Activated naive CD4-positive, alpha-beta T cell treated with anti-CD3 and anti-CD28 coated beads, Interleukin-2, amount 50 U/mL, for 24 hours (primary cell): ENCODE data around the gene ZNF385A.

Experiments used
- H3K27ac Mint-ChIP-seq: one replicate; pipeline ENCODE4 v1.8.0; 2021; ENCODE audit warnings: mild to moderate bottlenecking, mixed read lengths
- H3K27me3 Mint-ChIP-seq: one replicate; pipeline ENCODE4 v1.8.0; 2021; ENCODE audit warnings: mixed read lengths
- H3K36me3 Mint-ChIP-seq: one replicate; pipeline ENCODE4 v1.8.0; 2021; ENCODE audit warnings: mixed read lengths
- H3K4me1 Mint-ChIP-seq: one replicate; pipeline ENCODE4 v1.8.0; 2021; ENCODE audit warnings: mixed read lengths
- H3K4me3 Mint-ChIP-seq: one replicate; pipeline ENCODE4 v1.8.0; 2021; ENCODE audit warnings: mild to moderate bottlenecking, mixed read lengths
- H3K9me3 Mint-ChIP-seq: one replicate; pipeline ENCODE4 v1.8.0; 2021; ENCODE audit warnings: mixed read lengths

Gene ZNF385A

DNA sequence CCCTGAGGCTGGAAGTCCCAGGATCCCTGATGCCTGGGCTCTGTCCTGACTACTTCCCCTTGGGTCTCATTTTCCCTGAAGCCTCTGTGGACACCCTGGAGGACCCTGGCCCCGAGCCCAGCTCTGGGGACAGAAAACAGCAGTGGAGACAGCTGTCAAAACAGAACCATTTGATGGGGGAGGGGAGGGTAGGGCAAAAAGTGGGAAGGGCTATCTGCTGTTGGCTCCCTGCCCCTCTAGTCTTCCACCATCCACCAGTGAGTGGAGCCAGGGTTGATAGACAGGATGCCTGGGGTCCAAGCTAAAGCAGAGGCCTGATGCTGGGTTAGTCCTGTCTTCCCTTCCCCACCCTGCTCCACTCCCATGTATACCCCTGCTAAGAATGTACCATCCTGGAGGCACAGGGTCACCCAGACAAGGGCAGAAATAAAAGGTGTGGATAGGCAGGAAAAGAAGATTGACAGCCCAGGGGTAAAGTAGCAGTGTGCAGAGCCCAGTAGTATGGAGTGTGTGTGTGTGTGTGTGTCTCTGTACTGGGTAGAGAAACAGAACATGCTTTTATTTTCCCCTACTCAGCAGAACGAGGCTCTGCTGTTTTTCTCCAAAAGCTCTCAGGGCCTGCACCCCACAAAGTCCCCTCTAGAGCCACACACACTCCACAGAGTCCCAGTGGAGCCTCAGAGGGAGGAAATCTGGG is 9.8 kb downstream of the ZNF385A start:
- Mint-ChIP-seq H3K4me3 (no peak overlapping the region), H3K27ac (no peak overlapping the region), H3K9me3 (no peaks in the 10 kb centered on the region), H3K27me3 (no peaks in the 10 kb centered on the region), H3K36me3 (no peaks in the 10 kb centered on the region), H3K4me1 (peaks cover 24% of the 10 kb centered on the region)

GRCh38 chr12:54373649-54374561 is 10.6 kb downstream of the ZNF385A start:
- Mint-ChIP-seq H3K4me3 (no peak overlapping the region), H3K4me1 (peaks cover 24% of the 10 kb centered on the region), H3K9me3 (no peaks in the 10 kb centered on the region), H3K36me3 (no peaks in the 10 kb centered on the region), H3K27me3 (no peaks in the 10 kb centered on the region), H3K27ac (no peak overlapping the region)

- no peak overlapping the region for H3K4me3 Mint-ChIP-seq
Observed at GRCh38 chr12:54372113-54372806, 12.3 kb downstream of the ZNF385A start.

GRCh38 chr12:54371328-54372112 is 13.0 kb downstream of the ZNF385A start:
- peaks cover 36% of the 10 kb centered on the region for H3K4me1 Mint-ChIP-seq
- no peaks in the 10 kb centered on the region for H3K27me3 Mint-ChIP-seq
- no peak overlapping the region for H3K4me3 Mint-ChIP-seq
- H3K9me3 Mint-ChIP-seq, result no peaks in the 10 kb centered on the region
- H3K36me3 Mint-ChIP-seq, result no peaks in the 10 kb centered on the region
- peak overlapping the region; percentile 12 for H3K27ac Mint-ChIP-seq

More at GRCh38 chr12:54372113-54372806, 12.3 kb downstream of the ZNF385A start:
- Mint-ChIP-seq H3K4me1 (peaks cover 36% of the 10 kb centered on the region), H3K27ac (peak overlapping the region; percentile 12), H3K27me3 (no peaks in the 10 kb centered on the region), H3K36me3 (no peaks in the 10 kb centered on the region), H3K9me3 (no peaks in the 10 kb centered on the region)

DNA sequence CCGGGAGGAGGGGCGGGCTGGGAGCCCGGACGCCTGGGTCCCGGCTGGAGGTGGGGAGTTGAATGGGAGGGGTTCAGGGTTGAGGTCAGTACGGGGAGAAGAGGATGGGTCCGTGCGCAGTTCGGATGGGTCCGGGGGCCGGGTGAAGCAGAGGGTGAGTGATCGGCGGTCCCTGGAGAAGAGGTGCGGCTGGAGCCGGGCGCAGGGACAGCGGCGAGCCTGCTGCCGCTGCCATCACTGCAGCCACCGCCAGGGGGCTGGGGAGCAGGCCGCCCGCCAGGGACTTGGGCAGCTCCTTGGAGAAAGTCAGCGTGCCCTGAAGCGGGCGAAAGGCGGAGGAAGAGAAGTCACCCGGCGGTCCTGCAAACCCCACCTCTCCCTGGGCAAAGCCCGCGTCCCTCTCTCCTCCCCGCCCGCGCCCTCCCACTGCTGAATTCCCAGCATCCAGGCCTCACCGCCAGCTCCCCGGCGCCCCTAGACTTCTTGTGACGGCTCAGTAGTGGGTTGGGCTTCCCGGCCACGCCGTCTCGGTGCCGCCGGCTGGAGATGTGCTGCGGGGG is 14.3 kb downstream of the ZNF385A start:
- no peaks in the 10 kb centered on the region for H3K27me3 Mint-ChIP-seq
- no peak overlapping the region for H3K27ac Mint-ChIP-seq
- peaks cover 36% of the 10 kb centered on the region for H3K4me1 Mint-ChIP-seq
- no peaks in the 10 kb centered on the region for H3K36me3 Mint-ChIP-seq
- H3K4me3 Mint-ChIP-seq, result no peak overlapping the region
- H3K9me3 Mint-ChIP-seq, result no peaks in the 10 kb centered on the region

GRCh38 chr12:54369597-54370131 is 14.9 kb downstream of the ZNF385A start:
- Mint-ChIP-seq H3K9me3 (no peaks in the 10 kb centered on the region), H3K4me3 (peak overlapping the region; percentile 57), H3K27ac (no peak overlapping the region), H3K36me3 (no peaks in the 10 kb centered on the region), H3K27me3 (no peaks in the 10 kb centered on the region), H3K4me1 (peaks cover 40% of the 10 kb centered on the region)

DNA sequence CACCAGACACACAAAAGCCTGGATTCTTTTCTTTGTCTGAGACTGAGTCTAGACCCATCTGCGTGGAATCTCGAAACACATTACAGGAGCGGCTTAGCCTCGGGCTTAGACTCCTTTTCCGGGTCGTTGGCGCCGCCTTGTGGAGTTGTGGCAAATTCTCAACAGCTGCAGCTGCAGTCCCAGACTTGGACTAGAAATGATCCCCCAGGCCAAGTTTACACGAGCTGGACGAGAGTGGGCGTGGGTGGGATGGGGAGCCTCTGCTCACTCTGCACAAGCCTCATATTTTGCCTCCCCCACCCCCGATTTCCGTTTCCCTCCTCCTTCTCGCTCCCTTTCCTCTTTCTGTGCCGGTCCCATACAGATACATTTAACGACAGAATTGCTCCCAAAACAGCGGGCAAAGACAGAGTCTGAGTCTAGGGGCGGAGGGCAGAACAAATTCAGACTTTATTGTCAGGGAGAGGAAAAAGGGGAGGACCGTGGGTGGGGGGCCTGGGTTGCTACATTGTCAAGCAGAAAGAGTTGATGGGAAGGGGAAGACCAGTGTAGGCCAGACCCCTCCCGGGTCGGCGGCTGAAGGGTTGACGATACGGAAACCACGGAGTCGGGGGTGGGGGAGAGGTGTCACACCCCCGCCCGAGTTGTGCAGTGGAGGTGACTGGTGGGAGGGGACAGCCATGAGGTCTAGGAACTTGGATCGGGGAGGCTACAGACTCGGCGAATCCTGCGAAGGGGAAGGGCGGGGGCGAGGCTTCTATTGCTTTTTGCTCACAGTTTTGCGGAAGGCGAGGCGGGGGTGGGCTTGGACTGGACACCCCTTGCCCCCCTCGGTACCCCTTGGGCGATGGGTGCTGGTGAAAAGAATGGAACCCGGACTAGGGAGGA is 15.6 kb downstream of the ZNF385A start:
- Mint-ChIP-seq H3K27ac (no peak overlapping the region), H3K27me3 (no peaks in the 10 kb centered on the region), H3K4me3 (peak overlapping the region; percentile 57), H3K4me1 (peaks cover 47% of the 10 kb centered on the region), H3K36me3 (no peaks in the 10 kb centered on the region), H3K9me3 (no peaks in the 10 kb centered on the region)

DNA sequence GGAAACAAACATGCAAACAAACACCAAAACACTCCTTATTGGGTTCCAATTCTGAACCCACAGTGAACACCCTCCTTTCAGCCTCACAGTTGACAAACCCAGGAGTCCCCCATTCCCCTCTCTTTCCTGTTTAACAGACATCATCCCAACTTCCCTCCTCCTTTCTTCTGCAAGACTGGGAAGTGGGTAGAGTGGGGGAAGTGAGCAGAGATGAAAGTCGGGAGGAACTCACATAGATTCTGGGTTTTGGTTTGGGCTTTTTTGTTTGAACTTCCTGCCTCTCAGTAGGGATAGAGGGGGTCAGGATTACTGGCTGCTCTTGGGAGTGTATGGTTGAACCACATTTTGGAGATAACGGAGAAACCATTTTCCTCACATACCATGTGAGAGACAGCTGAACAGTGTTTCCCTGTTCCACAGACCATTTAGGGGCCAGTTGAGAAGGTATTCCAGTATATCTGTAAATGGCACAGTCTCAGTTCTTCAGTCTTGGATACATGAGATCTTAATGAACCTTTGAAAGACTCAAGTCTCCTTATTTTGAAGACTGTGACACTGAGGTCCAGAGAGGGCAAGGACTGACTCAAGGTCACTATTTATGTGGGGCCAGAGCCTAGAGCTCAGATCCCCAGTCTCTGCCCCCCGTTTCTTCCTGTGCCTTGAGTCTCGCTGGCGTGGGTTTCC is 16.4 kb downstream of the ZNF385A start:
- H3K4me3 Mint-ChIP-seq, result peak overlapping the region; percentile 57
- no peaks in the 10 kb centered on the region for H3K9me3 Mint-ChIP-seq
- H3K36me3 Mint-ChIP-seq, result no peaks in the 10 kb centered on the region
- H3K27ac Mint-ChIP-seq, result no peak overlapping the region
- no peaks in the 10 kb centered on the region for H3K27me3 Mint-ChIP-seq
- peaks cover 43% of the 10 kb centered on the region for H3K4me1 Mint-ChIP-seq

DNA sequence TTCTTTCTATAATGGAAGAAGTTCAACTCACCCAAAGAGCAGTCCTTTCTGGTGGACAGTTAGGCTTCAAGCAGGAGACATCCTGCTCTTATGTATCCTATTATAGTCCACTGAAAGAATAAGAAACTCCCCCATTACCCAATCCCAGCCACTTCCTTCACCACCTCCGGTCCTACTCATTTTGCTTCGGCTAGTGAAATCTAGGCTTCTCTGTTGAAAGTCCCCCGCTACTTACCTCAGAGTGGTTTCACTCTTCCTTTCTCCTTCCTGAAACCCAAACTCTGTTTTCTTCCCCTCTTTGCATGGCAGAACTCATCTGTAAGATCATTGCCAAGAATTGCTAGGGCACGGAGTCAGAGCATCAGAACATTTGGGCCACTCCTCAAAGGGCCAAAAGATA is 20.1 kb downstream of the ZNF385A start, which contains the start of gene GPR84:
Gene GPR84 (minus strand): TSS at position 74 of the 400 bp plus-strand sequence. CDS start 635 bp downstream, outside the sequence.
- no peaks in the 10 kb centered on the region for H3K27me3 Mint-ChIP-seq
- H3K4me3 Mint-ChIP-seq, result no peak within 1 kb of the TSS
- peaks cover 36% of the 10 kb centered on the region for H3K4me1 Mint-ChIP-seq
- peak within 1 kb of the TSS; percentile 71 for H3K27ac Mint-ChIP-seq
- no peaks in the 10 kb centered on the region for H3K9me3 Mint-ChIP-seq
- H3K36me3 Mint-ChIP-seq, result no peaks in the 10 kb centered on the region

DNA sequence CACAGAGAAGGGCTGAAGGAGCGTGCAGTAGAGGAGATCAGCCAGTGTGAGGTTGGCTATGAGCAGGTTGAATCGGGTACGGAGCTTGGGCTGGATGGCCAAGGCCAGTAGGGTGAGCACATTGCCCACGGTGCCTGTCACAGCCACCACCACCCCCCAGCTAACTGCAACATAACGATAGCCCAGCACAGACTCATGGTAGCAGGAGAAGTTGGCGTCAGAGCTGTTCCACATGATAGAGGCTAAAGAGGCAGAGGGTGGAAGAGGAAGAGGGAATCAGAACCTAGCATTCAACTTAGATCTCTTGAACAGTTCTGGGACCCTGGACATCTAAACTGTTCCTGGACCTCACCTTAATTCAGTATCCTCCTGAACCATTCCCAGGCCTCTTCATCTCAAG is 20.9 kb downstream of the ZNF385A start:
- no peak overlapping the region for H3K27ac Mint-ChIP-seq

DNA sequence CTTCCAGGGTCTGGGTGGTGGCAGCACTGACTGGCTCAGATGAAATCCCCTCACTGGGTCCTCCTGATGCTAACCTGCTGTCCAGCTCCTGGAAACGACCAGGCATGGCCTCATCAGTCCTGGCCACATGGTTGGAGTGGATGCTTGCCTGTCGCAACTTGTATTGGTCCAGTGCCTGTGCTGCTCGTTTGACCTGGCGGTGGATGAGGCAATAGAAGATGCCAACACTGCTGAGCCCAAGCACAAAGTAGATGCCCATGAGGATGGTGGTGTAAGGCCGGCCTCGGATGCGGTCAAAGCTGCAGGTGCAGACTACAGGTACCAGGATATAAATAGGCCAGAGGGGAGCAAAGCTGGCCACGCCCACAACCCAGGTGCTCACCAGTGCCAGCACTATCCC is 21.5 kb downstream of the ZNF385A start:
- no peaks in the 10 kb centered on the region for H3K36me3 Mint-ChIP-seq
- no peaks in the 10 kb centered on the region for H3K9me3 Mint-ChIP-seq
- peaks cover 23% of the 10 kb centered on the region for H3K4me1 Mint-ChIP-seq
- no peaks in the 10 kb centered on the region for H3K27me3 Mint-ChIP-seq
- H3K27ac Mint-ChIP-seq, result no peak overlapping the region
- H3K4me3 Mint-ChIP-seq, result no peak overlapping the region

More for the DNA sequence above, 20.9 kb downstream of the ZNF385A start:
- H3K27me3 Mint-ChIP-seq, result no peaks in the 10 kb centered on the region
- H3K4me1 Mint-ChIP-seq, result peaks cover 29% of the 10 kb centered on the region
- no peaks in the 10 kb centered on the region for H3K9me3 Mint-ChIP-seq
- H3K4me3 Mint-ChIP-seq, result no peak overlapping the region
- H3K36me3 Mint-ChIP-seq, result no peaks in the 10 kb centered on the region

DNA sequence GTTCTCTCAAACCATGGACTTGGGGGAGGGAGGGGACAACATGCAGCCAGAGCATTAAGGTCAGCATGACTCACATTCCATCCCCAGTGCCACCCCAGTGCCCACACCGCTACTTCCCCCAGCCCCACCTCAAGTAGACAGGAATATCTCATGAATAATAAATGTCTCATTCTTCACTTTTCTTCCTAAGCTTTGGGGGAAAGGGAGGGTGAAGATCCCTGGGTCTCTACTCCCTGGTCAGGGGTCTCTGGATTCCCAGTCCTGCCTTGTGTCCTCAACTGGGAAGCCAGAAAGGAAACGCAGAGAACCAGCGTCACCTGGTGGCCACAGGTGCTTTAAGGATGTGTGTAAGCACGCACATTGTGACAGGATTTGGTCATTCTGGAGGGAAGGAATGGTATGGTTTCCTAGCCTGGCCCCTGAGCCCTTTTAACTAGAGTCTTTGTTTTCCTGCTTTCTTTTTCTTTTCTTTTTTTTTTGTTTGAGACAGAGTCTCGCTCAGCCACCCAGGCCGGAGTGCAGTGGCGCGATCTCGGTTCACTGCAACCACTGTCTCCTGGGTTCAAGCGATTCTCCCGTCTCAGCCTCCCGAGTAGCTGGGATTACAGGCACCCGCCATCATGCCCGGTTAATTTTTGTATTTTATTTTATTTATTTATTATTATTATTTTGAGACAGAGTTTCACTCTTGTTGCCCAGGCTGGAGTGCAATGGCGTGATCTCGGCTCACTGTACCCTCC is 23.6 kb downstream of the ZNF385A start:
- no peaks in the 10 kb centered on the region for H3K36me3 Mint-ChIP-seq
- H3K4me3 Mint-ChIP-seq, result peak overlapping the region; percentile 31
- H3K27ac Mint-ChIP-seq, result peak overlapping the region; percentile 60
- peaks cover 20% of the 10 kb centered on the region for H3K4me1 Mint-ChIP-seq
- no peaks in the 10 kb centered on the region for H3K27me3 Mint-ChIP-seq
- H3K9me3 Mint-ChIP-seq, result no peaks in the 10 kb centered on the region
